K562 (cell line): ENCODE results near the gene MYO1E. TPM values are rescaled to one million over a fixed set of nuclear protein-coding genes. Genes with fewer than 3 reads are reported as not detected.
A peak's percentile ranks its signal among the peaks of the same experiment; 100 is the strongest.

Source experiments
- ATF7 ChIP-seq: fragments of 450-650 bp; IDR thresholded peaks from 2 replicates; pipeline ENCODE4 v1.7.1; 2014; ENCODE audit warnings: mild to moderate bottlenecking, moderate library complexity
- DDX20 ChIP-seq: fragments of 450-650 bp; IDR thresholded peaks from 2 replicates; pipeline ENCODE4 v1.6.1; 2016; ENCODE audit warnings: missing genetic modification characterization, low read depth, mild to moderate bottlenecking, missing compliant biosample characterization, moderate library complexity
- KAT2B ChIP-seq: IDR thresholded peaks from one replicate; pipeline ENCODE4 v1.6.1; 2012; ENCODE audit warnings: low read depth, mild to moderate bottlenecking, control low read depth, inconsistent platforms, low read length, moderate library complexity
- PCBP2 ChIP-seq: fragments of 200-400 bp; formaldehyde crosslinking; IDR thresholded peaks from 2 replicates; pipeline ENCODE4 v1.6.1; 2018; ENCODE audit warnings: low read length, low read depth, mild to moderate bottlenecking, moderate library complexity; ENCODE audit not compliant: poor library complexity, severe bottlenecking
- PYGO2 ChIP-seq: fragments of 450-650 bp; IDR thresholded peaks from 2 replicates; pipeline ENCODE4 v1.6.1; 2016; ENCODE audit warnings: mild to moderate bottlenecking, missing genetic modification characterization, moderate library complexity, missing compliant biosample characterization
- RAD21 ChIP-seq, 2 experiments: fragments of 250-450 bp in 1 of 2; fragments of 450-650 bp in 1 of 2; sonication (Bioruptor Pico) in 1 of 2; formaldehyde crosslinking in 1 of 2; IDR thresholded peaks in 1 of 2; conservative IDR thresholded peaks in 1 of 2; 2 replicates each; pipeline versions ENCODE4 v1.4.0 to v1.8.0; 2020 to 2022; ENCODE audit warnings: mild to moderate bottlenecking in 2 of 2, moderate library complexity in 1 of 2
- ZC3H8 ChIP-seq: fragments of 450-650 bp; IDR thresholded peaks from 2 replicates; pipeline ENCODE4 v1.6.1; 2017
- ZFP30 ChIP-seq: fragments of 250-450 bp; sonication (Bioruptor Pico); IDR thresholded peaks from 2 replicates; pipeline ENCODE4 v1.8.0; 2022; ENCODE audit warnings: moderate library complexity, mild to moderate bottlenecking, inconsistent platforms, borderline replicate concordance
- ZNF77 ChIP-seq: fragments of 250-450 bp; sonication (Bioruptor Pico); IDR thresholded peaks from 2 replicates; pipeline ENCODE4 v1.5.0; 2020
- polyA plus RNA-seq, 8 experiments: library from polyadenylated mRNA; depleted of rRNA in 4 of 8; stranded (reverse) in 5 of 8; unstranded in 3 of 8; fragments of >200 nt; fragmentation: Nextera tagmentation in 2 of 8; fragmentation: Illumina TruSeq in 1 of 8; extraction: Ambion mirVana in 2 of 8; extraction: Trizol in 1 of 8; gene quantifications; 2 replicates each; pipeline versions ENCODE4 v1.2.1 to v1.2.3, GENCODE V29; 2011 to 2014; ENCODE audit warnings: inconsistent platforms in 1 of 8, missing spikeins in 1 of 8
- total RNA-seq, 7 experiments: library from RNA; depleted of rRNA in 6 of 7; stranded (reverse); fragments of >200 nt in 6 of 7; fragmentation: Illumina TruSeq in 2 of 7; extraction: Trizol in 2 of 7; gene quantifications; 2 replicates each; pipeline versions ENCODE4 v1.2.1 to v1.2.3, GENCODE V29; 2011 to 2021; ENCODE audit warnings: low replicate concordance in 1 of 7
- TF ChIP-seq, protein P1 (sequence below): sonication (generic); formaldehyde crosslinking; IDR thresholded peaks from 2 replicates; pipeline ENCODE4 v1.8.1; 2023; ENCODE audit warnings: mild to moderate bottlenecking, missing genetic modification reagents, moderate library complexity
- TF ChIP-seq, protein P2 (sequence below), 3 experiments: fragments of 200-800 bp in 1 of 3; fragments of 250-450 bp in 1 of 3; fragments of 450-650 bp in 1 of 3; sonication (Bioruptor Pico) in 1 of 3; sonication (Bioruptor generic) in 1 of 3; formaldehyde crosslinking in 1 of 3; IDR thresholded peaks; 2 replicates each; pipeline versions ENCODE4 v1.6.1 to v1.8.0; 2016 to 2022; ENCODE audit warnings: mild to moderate bottlenecking in 2 of 3, missing genetic modification characterization in 2 of 3, missing compliant biosample characterization in 1 of 3, moderate library complexity in 1 of 3
- TF ChIP-seq, protein P3 (sequence below): IDR thresholded peaks from 3 replicates; pipeline ENCODE4 v1.6.1; 2011; ENCODE audit warnings: borderline replicate concordance, mild to moderate bottlenecking, moderate library complexity; ENCODE audit not compliant: insufficient read length; ENCODE audit errors: extremely low read depth
- TF ChIP-seq, protein P4 (sequence below): sonication (generic); formaldehyde crosslinking; IDR thresholded peaks from 2 replicates; pipeline ENCODE4 v1.8.0; 2023; ENCODE audit warnings: mild to moderate bottlenecking, missing genetic modification reagents

Gene MYO1E
- total and polyA plus RNA-seq, 9 of the 15 experiments (the other 6 are each of a cell fraction or from before 2014, with no cell fraction given), result under 0.01 to 0.44 (median 0.01) TPM; not detected in 6

DNA sequence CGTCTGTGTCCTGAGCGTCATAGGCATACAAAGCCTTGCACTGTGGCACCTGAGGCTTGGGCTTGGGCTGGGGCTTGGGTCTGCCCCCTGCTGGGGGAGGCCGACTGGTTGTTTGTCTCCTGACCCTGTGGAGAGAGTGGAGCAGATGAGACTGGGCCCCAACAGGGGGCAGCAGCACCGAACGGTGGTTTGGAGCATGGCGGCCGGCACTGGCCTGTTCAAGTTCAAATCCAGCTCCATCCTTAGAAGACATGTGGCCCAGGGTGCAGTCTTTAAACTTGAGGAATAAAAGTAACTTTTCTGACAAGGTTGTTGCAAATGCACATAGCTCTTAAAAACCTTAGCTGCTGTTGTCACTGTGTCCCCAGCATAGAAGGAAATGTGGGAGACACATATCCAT is 234.4 kb downstream of the MYO1E start (continued):
- TF ChIP-seq, protein P1, sequence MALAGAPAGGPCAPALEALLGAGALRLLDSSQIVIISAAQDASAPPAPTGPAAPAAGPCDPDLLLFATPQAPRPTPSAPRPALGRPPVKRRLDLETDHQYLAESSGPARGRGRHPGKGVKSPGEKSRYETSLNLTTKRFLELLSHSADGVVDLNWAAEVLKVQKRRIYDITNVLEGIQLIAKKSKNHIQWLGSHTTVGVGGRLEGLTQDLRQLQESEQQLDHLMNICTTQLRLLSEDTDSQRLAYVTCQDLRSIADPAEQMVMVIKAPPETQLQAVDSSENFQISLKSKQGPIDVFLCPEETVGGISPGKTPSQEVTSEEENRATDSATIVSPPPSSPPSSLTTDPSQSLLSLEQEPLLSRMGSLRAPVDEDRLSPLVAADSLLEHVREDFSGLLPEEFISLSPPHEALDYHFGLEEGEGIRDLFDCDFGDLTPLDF (CRISPR knock-in tag), result 0 out of 2 replicates have a peak, but pooled peaks have one; percentile 70
- TF ChIP-seq ZNF77 (CRISPR knock-in tag) (no peak), ATF7 (peak; percentile 69), PYGO2 (tag) (no peak), PCBP2 (no peak), RAD21 (CRISPR knock-in tag; conservative IDR thresholded peaks at IDR 0.05 in 1 of 2, IDR thresholded peaks at IDR 0.05 in 1 of 2) (peak; percentile 83 to 90), KAT2B (peak; percentile 96), ZFP30 (CRISPR knock-in tag) (no peak), DDX20 (no peak), ZC3H8 (no peak)
- TF ChIP-seq, protein P2, sequence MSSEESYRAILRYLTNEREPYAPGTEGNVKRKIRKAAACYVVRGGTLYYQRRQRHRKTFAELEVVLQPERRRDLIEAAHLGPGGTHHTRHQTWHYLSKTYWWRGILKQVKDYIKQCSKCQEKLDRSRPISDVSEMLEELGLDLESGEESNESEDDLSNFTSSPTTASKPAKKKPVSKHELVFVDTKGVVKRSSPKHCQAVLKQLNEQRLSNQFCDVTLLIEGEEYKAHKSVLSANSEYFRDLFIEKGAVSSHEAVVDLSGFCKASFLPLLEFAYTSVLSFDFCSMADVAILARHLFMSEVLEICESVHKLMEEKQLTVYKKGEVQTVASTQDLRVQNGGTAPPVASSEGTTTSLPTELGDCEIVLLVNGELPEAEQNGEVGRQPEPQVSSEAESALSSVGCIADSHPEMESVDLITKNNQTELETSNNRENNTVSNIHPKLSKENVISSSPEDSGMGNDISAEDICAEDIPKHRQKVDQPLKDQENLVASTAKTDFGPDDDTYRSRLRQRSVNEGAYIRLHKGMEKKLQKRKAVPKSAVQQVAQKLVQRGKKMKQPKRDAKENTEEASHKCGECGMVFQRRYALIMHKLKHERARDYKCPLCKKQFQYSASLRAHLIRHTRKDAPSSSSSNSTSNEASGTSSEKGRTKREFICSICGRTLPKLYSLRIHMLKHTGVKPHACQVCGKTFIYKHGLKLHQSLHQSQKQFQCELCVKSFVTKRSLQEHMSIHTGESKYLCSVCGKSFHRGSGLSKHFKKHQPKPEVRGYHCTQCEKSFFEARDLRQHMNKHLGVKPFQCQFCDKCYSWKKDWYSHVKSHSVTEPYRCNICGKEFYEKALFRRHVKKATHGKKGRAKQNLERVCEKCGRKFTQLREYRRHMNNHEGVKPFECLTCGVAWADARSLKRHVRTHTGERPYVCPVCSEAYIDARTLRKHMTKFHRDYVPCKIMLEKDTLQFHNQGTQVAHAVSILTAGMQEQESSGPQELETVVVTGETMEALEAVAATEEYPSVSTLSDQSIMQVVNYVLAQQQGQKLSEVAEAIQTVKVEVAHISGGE (CRISPR knock-in tag; IDR thresholded peaks at IDR 0.05), result no peak
- TF ChIP-seq, protein P3, sequence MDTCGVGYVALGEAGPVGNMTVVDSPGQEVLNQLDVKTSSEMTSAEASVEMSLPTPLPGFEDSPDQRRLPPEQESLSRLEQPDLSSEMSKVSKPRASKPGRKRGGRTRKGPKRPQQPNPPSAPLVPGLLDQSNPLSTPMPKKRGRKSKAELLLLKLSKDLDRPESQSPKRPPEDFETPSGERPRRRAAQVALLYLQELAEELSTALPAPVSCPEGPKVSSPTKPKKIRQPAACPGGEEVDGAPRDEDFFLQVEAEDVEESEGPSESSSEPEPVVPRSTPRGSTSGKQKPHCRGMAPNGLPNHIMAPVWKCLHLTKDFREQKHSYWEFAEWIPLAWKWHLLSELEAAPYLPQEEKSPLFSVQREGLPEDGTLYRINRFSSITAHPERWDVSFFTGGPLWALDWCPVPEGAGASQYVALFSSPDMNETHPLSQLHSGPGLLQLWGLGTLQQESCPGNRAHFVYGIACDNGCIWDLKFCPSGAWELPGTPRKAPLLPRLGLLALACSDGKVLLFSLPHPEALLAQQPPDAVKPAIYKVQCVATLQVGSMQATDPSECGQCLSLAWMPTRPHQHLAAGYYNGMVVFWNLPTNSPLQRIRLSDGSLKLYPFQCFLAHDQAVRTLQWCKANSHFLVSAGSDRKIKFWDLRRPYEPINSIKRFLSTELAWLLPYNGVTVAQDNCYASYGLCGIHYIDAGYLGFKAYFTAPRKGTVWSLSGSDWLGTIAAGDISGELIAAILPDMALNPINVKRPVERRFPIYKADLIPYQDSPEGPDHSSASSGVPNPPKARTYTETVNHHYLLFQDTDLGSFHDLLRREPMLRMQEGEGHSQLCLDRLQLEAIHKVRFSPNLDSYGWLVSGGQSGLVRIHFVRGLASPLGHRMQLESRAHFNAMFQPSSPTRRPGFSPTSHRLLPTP, result peak; percentile 81
- TF ChIP-seq, protein P4, sequence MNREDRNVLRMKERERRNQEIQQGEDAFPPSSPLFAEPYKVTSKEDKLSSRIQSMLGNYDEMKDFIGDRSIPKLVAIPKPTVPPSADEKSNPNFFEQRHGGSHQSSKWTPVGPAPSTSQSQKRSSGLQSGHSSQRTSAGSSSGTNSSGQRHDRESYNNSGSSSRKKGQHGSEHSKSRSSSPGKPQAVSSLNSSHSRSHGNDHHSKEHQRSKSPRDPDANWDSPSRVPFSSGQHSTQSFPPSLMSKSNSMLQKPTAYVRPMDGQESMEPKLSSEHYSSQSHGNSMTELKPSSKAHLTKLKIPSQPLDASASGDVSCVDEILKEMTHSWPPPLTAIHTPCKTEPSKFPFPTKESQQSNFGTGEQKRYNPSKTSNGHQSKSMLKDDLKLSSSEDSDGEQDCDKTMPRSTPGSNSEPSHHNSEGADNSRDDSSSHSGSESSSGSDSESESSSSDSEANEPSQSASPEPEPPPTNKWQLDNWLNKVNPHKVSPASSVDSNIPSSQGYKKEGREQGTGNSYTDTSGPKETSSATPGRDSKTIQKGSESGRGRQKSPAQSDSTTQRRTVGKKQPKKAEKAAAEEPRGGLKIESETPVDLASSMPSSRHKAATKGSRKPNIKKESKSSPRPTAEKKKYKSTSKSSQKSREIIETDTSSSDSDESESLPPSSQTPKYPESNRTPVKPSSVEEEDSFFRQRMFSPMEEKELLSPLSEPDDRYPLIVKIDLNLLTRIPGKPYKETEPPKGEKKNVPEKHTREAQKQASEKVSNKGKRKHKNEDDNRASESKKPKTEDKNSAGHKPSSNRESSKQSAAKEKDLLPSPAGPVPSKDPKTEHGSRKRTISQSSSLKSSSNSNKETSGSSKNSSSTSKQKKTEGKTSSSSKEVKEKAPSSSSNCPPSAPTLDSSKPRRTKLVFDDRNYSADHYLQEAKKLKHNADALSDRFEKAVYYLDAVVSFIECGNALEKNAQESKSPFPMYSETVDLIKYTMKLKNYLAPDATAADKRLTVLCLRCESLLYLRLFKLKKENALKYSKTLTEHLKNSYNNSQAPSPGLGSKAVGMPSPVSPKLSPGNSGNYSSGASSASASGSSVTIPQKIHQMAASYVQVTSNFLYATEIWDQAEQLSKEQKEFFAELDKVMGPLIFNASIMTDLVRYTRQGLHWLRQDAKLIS (CRISPR knock-in tag), result no peak
